Panc1 (cell line): ENCODE measurements around the gene COL1A2.

Experiments used
- CTCF ChIP-seq: fragments of 450-650 bp; IDR thresholded peaks from 2 replicates; pipeline ENCODE4 v1.5.1; 2017; ENCODE audit warnings: mild to moderate bottlenecking
- POLR2AphosphoS5 ChIP-seq: IDR thresholded peaks from 2 replicates; pipeline ENCODE4 v1.6.1; 2012; ENCODE audit warnings: mild to moderate bottlenecking, low read depth, low read length, moderate library complexity
- REST ChIP-seq, 2 experiments: IDR thresholded peaks; 2 replicates each; pipeline ENCODE4 v1.6.1; 2011 to 2012; ENCODE audit warnings: low read depth in 2 of 2, control low read depth in 1 of 2, low read length in 1 of 2, mild to moderate bottlenecking in 1 of 2, moderate library complexity in 1 of 2; ENCODE audit not compliant: insufficient read depth in 1 of 2
- SIN3A ChIP-seq: IDR thresholded peaks from 2 replicates; pipeline ENCODE4 v1.6.1; 2012; ENCODE audit warnings: low read depth, mild to moderate bottlenecking, low read length, moderate library complexity, borderline replicate concordance; ENCODE audit not compliant: insufficient read depth

- TF ChIP-seq CTCF (no peak), POLR2AphosphoS5 (no peak), SIN3A (no peak), REST (IDR thresholded peaks at IDR 0.05; ENCODE audit: insufficient read depth in 1 of 2, low read depth in 2 of 2, low read length in 1 of 2) (no peak)
Observed at GRCh38 chr7:94412762-94413322, 18.1 kb downstream of the COL1A2 start.
